ENCODE data around the gene CXXC5.

The CXXC5 gene

DNA sequence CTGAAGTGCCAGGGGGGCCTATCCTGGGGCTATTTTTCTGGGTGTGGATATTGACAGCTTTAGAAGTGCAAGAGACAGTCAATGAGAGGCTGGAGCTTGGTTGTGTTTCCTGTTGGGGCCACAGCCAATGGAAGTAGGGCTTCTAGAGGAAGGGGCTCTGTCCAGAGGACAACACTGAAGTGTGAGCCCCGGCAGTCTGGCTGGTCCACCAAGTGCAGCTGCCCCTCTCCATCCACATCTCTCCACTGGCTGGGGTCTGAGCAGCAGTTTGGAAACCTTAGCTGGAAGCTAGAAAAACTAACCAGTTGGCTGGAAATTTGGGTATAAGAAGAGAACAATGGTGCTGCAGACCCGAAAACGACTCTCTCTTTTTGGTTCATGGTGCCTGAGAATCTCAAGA is 83.1 kb downstream of the CXXC5 start:
- DNase-seq (ENCODE audit: low read depth) = no peak
- no peak overlapping the region for H3K4me3 ChIP-seq (ENCODE audit: control insufficient read depth, low read depth, low read length)
- no peak for TF ChIP-seq CTCF (IDR thresholded peaks at IDR 0.05; ENCODE audit: control insufficient read depth, insufficient read depth, low read depth, low read length, missing control alignments)

DNA sequence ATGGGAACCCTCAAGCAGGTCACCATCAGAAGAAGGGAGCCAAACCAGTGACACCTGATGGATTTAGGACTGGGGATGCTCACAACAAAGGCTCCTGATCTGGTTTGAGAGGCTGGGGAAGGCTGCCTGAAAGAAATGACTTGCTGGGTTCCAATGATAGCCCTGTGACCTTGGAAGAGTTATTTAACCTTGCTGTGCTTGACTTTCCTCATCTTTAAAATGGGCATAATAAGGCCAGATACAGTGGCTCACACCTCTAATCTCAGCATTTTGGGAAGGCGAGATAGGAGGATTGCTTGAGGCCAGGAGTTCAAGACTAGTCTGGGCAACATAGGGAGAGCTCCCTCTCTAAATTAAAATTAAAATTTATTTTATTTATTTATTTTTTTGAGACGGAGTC is 83.9 kb downstream of the CXXC5 start:
- DNase-seq (ENCODE audit: low read depth) = no peak
- H3K4me3 ChIP-seq (ENCODE audit: control insufficient read depth, low read depth, low read length) = no peak overlapping the region
- no peak for TF ChIP-seq CTCF (IDR thresholded peaks at IDR 0.05; ENCODE audit: control insufficient read depth, insufficient read depth, low read depth, low read length, missing control alignments)

GRCh38 chr5:139733010-139733688 is 85.0 kb downstream of the CXXC5 start:
- H3K4me3 ChIP-seq (ENCODE audit: control insufficient read depth, low read depth, low read length) = no peak overlapping the region
- DNase-seq (ENCODE audit: low read depth) = no peak
- no peak for TF ChIP-seq CTCF (IDR thresholded peaks at IDR 0.05; ENCODE audit: control insufficient read depth, insufficient read depth, low read depth, low read length, missing control alignments)

Measured in AG09309 (cell line).